ENCODE measurements around the gene PSMB3.
A peak's percentile ranks its signal among the peaks of the same experiment; 100 is the strongest.

Gene PSMB3

GRCh38 chr17:38752308-38753070 lies at the start of gene PSMB3:
PSMB3 (plus strand) TSS chr17:38752741; CDS start chr17:38752827, 86 bp downstream.
- ATAC-seq, result peak; percentile 93 to 95

DNA sequence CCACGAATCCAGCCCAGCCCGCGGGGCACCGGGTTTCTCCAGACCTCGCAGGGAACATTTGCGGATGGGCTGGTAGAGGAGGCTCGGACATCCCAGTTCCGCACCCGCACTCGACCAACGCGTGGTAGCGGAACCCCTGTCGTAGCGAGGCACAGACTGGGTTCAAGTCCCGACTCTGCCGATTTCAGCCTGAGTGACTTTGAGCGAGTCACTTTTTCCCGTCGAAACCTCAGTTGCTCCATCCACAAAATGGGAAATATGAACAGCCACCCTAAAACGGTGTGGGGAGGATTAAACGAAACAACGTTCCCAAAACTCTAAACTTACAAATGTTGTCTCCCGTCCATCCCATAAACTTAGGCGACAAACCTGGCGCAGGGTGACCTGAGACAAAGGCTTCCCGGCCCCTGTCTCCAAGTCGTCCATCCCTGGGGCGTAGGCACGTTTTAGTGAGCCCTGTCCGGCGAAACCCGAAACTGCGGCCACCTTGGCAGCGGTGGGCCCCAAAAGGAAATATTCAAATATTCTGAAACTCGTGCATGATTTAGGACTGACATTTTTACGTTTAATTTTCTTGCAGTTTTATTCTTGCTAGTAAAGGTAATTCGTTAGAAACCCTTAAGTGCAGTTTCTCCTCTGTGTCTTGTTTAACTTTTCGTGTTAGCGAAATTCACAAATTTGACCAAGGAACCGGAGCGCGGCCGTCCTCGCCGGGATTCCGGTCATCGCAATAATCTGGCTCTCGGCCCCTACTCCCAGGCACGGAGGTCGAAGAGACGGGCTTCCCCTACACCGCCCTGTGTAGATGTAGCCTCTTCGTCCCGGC lies 49.4 kb upstream of the PSMB3 start:
- ATAC-seq, result no peak

- ATAC-seq, result peak; percentile 8 to 10
These were observed 48.6 kb upstream of the PSMB3 start for GRCh38 chr17:38703742-38704605.

- ATAC-seq, result peak; percentile 2 to 4
These were observed 47.7 kb upstream of the PSMB3 start, which contains the start of gene MLLT6 for GRCh38 chr17:38704606-38705522. MLLT6 (plus strand) TSS chr17:38705273; CDS start chr17:38705633, 360 bp downstream.

DNA sequence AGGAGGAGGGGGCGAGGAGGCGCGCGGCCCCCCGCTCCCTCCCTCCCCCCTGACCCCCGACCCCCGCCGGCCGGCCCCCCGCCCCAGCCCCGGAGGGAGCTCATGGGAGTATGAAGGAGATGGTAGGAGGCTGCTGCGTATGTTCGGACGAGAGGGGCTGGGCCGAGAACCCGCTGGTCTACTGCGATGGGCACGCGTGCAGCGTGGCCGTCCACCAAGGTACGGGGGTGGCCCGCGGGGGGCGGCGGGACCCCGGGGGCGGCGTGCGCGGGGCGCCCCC lies 47.1 kb upstream of the PSMB3 start:
- no peak for ATAC-seq

- no peak for ATAC-seq
These were observed 46.6 kb upstream of the PSMB3 start for GRCh38 chr17:38705803-38706504.

DNA sequence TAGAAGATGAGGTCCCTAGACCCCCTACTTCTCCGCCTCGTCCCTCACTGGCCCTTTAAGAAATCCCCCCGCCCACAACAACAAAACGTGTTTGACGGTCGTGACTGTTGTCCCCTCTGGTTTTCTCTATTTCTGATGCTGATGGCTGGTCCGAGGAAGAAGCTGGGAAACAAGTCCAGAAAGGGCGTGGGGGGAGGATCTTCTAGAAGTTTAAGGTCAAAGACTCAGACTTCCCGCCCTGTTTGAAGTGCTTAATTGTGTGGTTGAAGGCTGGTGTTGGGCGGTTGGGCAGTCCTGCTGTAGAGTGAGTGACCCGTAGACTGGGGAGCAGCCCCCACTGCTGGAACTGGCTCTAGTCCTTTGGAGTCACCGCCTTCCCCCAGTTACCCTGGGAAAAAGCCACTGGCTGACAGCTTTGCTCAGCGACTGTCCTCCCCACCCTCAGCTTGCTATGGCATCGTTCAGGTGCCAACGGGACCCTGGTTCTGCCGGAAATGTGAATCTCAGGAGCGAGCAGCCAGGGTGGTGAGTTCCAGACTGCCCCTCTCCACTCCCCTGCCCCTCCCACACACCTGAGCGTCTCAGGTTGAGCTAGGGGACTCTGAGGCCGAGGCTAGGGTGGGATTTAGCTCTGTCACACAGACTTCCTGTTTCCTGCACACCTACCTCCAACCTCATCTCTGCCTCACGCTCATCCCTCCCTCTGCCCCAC lies 45.9 kb upstream of the PSMB3 start:
- no peak for ATAC-seq

GRCh38 chr17:38707678-38708351 lies 44.7 kb upstream of the PSMB3 start:
- no peak for ATAC-seq

DNA sequence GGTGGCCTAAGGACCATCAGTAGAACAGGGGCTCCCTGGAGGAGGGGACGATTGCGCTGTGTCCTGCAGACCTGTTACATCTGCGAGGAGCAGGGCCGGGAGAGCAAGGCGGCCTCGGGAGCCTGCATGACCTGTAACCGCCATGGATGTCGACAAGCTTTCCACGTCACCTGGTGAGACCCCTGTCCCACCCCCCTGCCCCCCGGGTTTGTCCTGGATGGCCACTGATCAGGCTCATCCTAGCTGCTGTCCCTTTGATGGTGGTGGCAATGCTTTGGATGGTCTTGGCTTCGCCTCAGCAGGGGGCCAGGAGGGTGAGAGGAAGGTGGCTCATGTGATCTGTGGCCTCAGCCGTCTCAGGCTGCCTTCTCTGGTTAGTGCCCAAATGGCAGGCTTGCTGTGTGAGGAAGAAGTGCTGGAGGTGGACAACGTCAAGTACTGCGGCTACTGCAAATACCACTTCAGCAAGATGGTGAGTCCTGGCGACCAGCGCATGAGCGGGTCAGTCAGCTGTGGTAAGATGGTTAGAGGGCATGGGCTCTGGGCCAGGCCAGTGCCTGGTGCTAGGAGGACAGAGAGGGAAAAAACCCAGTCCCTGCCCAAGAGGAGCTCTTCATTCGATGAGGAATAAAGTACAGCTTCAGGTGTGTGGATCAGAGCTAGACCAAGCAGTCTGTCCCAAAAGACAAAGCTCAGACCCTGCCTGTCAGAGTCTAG lies 43.3 kb upstream of the PSMB3 start:
- no peak for ATAC-seq

DNA sequence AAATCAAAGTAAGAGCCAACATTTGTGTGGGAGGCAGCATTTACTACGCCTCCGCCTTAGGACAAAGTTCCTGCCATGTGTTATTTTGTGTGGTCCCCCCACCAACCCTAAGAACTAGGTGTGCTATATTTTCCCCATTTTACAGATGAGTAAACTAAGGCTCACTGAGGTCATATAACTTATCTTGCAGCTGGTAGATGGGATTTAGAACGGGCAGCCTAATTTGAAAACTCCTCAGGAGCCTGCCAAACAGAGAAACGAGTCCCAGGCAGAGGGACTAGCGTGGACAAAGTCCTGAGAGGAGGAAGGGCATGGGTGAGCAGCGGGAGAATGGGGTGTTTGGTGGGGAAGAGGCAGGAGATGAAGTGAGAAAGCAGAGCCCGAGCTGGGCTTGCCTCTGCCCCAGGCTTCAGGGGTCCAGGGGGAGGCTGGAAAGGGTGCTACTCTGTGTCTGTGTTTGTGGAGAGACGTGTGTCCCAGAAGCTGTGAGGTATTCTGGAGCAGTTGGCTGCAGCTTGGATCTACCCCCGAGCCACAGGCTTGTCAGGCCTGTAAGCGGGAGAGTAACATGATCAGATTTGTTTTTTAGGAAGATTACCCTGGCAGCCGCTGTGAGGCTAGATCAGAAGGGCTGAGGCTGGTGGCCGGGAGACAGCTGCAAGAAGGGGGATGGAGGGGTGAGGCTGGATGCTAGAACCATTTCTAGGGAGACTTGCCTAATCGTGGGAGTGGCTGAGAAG lies 42.5 kb upstream of the PSMB3 start:
- ATAC-seq, result no peak

DNA sequence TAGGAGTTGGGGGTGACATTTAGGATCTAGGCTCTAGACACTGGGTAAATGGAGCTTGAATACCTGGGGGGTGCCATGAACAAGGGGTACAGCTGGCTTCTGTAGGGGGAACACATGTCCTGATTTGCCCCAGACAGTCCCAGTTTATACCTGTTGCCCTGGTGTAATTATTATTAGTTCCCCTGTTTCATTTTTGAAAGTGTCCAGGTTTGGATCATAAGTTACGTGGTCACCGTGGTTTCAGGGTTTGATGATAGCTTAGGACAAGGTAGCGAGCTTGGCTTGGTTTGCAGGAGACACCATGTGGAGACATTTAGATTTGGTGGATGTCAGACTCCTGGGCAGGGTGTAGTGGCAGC lies 42.0 kb upstream of the PSMB3 start:
- ATAC-seq, result no peak

DNA sequence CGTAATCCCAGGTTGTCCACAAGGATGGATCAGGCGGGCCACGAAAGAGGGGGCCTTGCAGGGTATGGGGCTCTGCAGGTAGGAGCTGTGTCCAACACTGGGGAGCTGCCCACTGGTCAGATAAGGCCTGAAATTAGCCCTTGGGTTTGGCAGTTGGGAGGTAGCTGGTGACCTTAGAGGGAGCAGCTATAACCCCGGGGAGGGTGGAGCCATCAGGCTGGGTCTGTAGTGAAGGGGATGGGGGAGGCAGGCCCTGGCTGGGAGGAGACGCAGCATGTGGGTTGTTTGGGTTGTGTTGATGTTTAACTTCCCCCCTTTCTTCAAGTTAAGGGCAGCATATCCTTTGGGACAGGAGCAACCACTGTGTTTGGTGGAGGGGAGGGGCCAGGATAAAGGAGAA lies 41.6 kb upstream of the PSMB3 start:
- ATAC-seq, result no peak

DNA sequence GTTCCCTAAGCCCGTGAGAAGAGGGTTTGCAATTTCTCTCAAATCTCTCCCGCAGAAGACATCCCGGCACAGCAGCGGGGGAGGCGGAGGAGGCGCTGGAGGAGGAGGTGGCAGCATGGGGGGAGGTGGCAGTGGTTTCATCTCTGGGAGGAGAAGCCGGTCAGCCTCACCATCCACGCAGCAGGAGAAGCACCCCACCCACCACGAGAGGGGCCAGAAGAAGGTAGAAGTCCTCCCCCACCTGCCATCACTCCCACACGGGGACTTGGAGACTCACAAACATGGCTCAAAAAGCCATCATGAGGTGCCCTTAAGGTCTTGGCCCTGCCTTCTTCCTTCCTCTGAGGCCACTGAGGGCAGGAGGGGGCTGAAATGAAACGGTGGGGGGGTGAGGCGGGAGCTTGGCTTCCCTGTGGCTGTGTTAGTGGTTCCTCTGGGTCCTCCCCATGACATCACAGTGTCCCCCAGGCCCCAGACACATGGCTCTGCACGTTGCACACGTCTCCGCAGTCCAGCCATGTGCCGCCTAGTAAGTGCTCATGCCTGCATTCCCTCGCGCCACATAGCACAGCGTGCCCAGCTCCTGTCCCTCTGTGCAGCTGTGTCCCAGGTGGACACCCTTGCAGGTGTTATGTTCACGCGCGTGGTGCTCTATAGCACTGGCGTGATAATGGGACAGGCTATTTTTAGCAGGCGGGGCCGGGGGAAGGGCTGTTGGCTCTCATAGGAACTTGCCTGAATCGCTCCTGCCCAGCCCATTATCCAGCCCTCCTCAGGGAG lies 40.6 kb upstream of the PSMB3 start:
- no peak for ATAC-seq

GRCh38 chr17:38712593-38712992 lies 39.9 kb upstream of the PSMB3 start:
- ATAC-seq, result peak in 1 of 2 donors; percentile 28

GRCh38 chr17:38713456-38714075 lies 39.0 kb upstream of the PSMB3 start:
- no peak for ATAC-seq

DNA sequence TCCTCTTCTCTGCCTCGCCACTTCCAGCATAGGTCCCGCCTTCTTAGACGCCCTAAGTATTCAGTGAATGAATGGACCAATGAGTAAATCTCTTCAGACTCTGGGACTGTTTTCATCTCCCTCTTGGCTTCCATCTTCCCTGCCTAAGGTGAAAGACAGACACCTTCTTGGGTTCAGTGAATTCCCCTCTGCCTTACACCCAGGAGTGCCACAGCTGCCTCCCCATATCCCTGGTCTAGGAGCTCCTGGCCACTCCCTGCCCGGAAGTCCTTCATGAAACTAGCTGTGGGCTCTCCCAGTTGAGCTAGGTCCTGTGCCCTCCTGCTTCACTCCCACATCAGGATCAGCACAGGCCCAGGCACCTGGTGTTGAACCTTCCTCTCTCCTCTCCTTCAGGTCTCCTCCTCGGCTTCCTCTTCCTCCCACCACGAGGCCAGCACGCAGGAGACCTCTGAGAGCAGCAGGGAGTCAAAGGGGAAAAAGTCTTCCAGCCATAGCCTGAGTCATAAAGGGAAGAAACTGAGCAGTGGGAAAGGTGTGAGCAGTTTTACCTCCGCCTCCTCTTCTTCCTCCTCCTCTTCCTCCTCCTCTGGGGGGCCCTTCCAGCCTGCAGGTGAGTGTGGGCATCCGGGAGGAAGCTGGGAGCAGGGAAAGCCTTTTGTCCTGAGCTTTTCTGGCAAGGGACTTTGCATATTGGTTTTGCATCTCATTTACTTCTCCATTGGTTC lies 37.2 kb upstream of the PSMB3 start:
- ATAC-seq, result no peak

Data from activated CD4-positive, CD25-positive, alpha-beta regulatory T cell treated with anti-CD3 and anti-CD28 coated beads, Interleukin-2, amount 50 U/mL, for 24 hours (primary cell).